ENCODE measurements around the gene PLAAT2.

DNA sequence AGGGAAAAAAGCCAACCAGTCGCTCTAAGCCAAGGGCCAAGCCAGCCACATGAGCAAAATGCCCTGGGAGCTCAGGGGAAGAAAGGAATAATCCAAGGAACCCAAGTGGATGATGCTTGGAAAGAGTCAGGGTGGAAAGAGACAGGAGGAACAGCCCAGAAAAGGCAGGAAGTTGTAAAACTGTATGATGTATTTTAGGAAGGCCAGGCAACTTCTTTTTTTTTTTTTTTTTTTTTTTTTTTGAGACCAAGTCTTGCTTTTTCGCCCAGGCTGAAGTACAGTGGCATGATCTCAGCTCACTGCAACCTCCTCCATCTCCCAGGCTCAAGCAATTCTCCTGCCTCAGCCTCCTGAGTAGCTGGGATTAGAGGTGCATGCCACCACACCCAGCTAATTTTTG lies 55.7 kb downstream of the PLAAT2 start:
- no peak for TF ChIP-seq EP300 (IDR thresholded peaks at IDR 0.05)
- TF ChIP-seq CTCF (IDR thresholded peaks at IDR 0.05): no peak
- TF ChIP-seq POLR2AphosphoS5 (IDR thresholded peaks at IDR 0.05): no peak
- TF ChIP-seq POLR2A (IDR thresholded peaks at IDR 0.05): no peak

Data from stomach (tissue), 4 donors.